ENCODE results near the gene RAB35.

The RAB35 gene

GRCh38 chr12:120134307-120134980 lies 17.9 kb upstream of the RAB35 start:
- no peak for TF ChIP-seq CTCF (IDR thresholded peaks at IDR 0.05; ENCODE audit: low read depth, low read length)
- H3K4me3 ChIP-seq (ENCODE audit: low read depth, low read length): no peak overlapping the region

- no peak for TF ChIP-seq CTCF (IDR thresholded peaks at IDR 0.05; ENCODE audit: low read depth, low read length)
- no peak overlapping the region for H3K4me3 ChIP-seq (ENCODE audit: low read depth, low read length)
Observed at GRCh38 chr12:120132863-120133385, 16.4 kb upstream of the RAB35 start.

- no peak for TF ChIP-seq CTCF (IDR thresholded peaks at IDR 0.05; ENCODE audit: low read depth, low read length)
- H3K4me3 ChIP-seq (ENCODE audit: low read depth, low read length): no peak overlapping the region
Observed at GRCh38 chr12:120132054-120132836, 15.7 kb upstream of the RAB35 start.

- no peak for TF ChIP-seq CTCF (IDR thresholded peaks at IDR 0.05; ENCODE audit: low read depth, low read length)
Observed at GRCh38 chr12:120131116-120131515, 14.6 kb upstream of the RAB35 start.

GRCh38 chr12:120130011-120130410 lies 13.5 kb upstream of the RAB35 start:
- no peak for TF ChIP-seq CTCF (IDR thresholded peaks at IDR 0.05; ENCODE audit: low read depth, low read length)
- H3K4me3 ChIP-seq (ENCODE audit: low read depth, low read length): no peak overlapping the region

More at GRCh38 chr12:120131116-120131515, 14.6 kb upstream of the RAB35 start:
- H3K4me3 ChIP-seq (ENCODE audit: low read depth, low read length): no peak overlapping the region

- no peak overlapping the region for H3K4me3 ChIP-seq (ENCODE audit: low read depth, low read length)
- TF ChIP-seq CTCF (IDR thresholded peaks at IDR 0.05; ENCODE audit: low read depth, low read length): no peak
Observed at GRCh38 chr12:120126635-120127005, 10.1 kb upstream of the RAB35 start.

Measured in WI38 (cell line).